Smooth muscle cell (in vitro differentiated cells): ENCODE data around the gene BNIP2. TPM values are rescaled to one million over a fixed set of nuclear protein-coding genes. Genes with fewer than 3 reads are reported as not detected.
A peak's percentile ranks its signal among the peaks of the same experiment; 100 is the strongest.

Experiments
- DNase-seq: peaks from one replicate; lab custom pipeline; 2025; ENCODE audit not compliant: unreplicated experiment; lab: John Stamatoyannopoulos, UW
- H2AFZ ChIP-seq: fragments of 200-600 bp; sonication (generic); 2 replicates; pipeline ENCODE4 v1.6.0; 2016; ENCODE audit warnings: antibody characterized with exemption, low read depth, mild to moderate bottlenecking
- H3F3A ChIP-seq: fragments of 200-600 bp; sonication (generic); 2 replicates; pipeline ENCODE4 v1.6.0; 2017; ENCODE audit warnings: antibody characterized with exemption, low read depth
- H3K27ac ChIP-seq: fragments of 200-600 bp; sonication (generic); 2 replicates; pipeline ENCODE4 v1.5.1; 2016; ENCODE audit warnings: low read depth, mild to moderate bottlenecking
- H3K27me3 ChIP-seq: fragments of 200-600 bp; sonication (generic); 2 replicates; pipeline ENCODE4 v1.6.1; 2016; ENCODE audit warnings: low read depth, mild to moderate bottlenecking
- H3K36me3 ChIP-seq: fragments of 200-600 bp; sonication (generic); 2 replicates; pipeline ENCODE4 v1.5.1; 2016; ENCODE audit warnings: low read depth
- H3K4me1 ChIP-seq: fragments of 200-600 bp; sonication (generic); 2 replicates; pipeline ENCODE4 v1.5.1; 2016; ENCODE audit warnings: low read depth
- H3K4me2 ChIP-seq: fragments of 200-600 bp; sonication (generic); 2 replicates; pipeline ENCODE4 v1.6.0; 2016; ENCODE audit warnings: mild to moderate bottlenecking
- H3K4me3 ChIP-seq: fragments of 200-600 bp; sonication (generic); 2 replicates; pipeline ENCODE4 v1.5.1; 2016; ENCODE audit warnings: mild to moderate bottlenecking
- H3K79me2 ChIP-seq: fragments of 200-600 bp; sonication (generic); 2 replicates; pipeline ENCODE4 v1.6.0; 2016; ENCODE audit warnings: low read depth, mild to moderate bottlenecking
- H3K9ac ChIP-seq: fragments of 200-600 bp; sonication (generic); 2 replicates; pipeline ENCODE4 v1.6.0; 2016; ENCODE audit warnings: low read depth
- H3K9me3 ChIP-seq: fragments of 200-600 bp; sonication (generic); replicated peaks from 2 replicates; pipeline ENCODE4 v1.5.1; 2016; ENCODE audit warnings: low read depth
- H4K20me1 ChIP-seq: fragments of 200-600 bp; sonication (generic); 2 replicates; pipeline ENCODE4 v1.6.0; 2016; ENCODE audit warnings: low read depth
- CTCF ChIP-seq: fragments of 200-600 bp; sonication (generic); IDR thresholded peaks from 2 replicates; pipeline ENCODE4 v1.5.1; 2017; ENCODE audit warnings: borderline replicate concordance, mild to moderate bottlenecking, antibody characterized with exemption; ENCODE audit not compliant: insufficient read depth, poor library complexity, severe bottlenecking
- WGBS: methylation state at CpG from one replicate; pipeline ENCODE4 v1.1.7; 2016; ENCODE audit warnings: low lambda C conversion rate; 5-methylcytosine and 5-hydroxymethylcytosine counted together
- polyA plus RNA-seq: library from polyadenylated mRNA; unstranded; fragments of >200 nt; fragmentation: Nextera tagmentation; extraction: Ambion mirVana; gene quantifications from 2 replicates; pipeline ENCODE4 v1.2.1, GENCODE V29; 2016
- total RNA-seq: library from RNA; depleted of rRNA; stranded (reverse); fragments of >200 nt; gene quantifications from 2 replicates; pipeline ENCODE4 v1.2.3, GENCODE V29; 2014

BNIP2 gene
- total and polyA plus RNA-seq, 2 experiments from 2014 or later, result 48.7 to 104 TPM

GRCh38 chr15:59691194-59691805 is 2.2 kb upstream of the BNIP2 start:
- Histone ChIP-seq H2AFZ (no peak overlapping the region), H3K36me3 (no peaks in the 10 kb centered on the region)

GRCh38 chr15:59689626-59690236 is 611 bp upstream of the BNIP2 start:
- no peaks in the 10 kb centered on the region for H3K36me3 ChIP-seq
- peak overlapping the region; percentile 91 for H3K4me2 ChIP-seq
- H3K4me1 ChIP-seq, result peaks cover 12% of the 10 kb centered on the region
- no peak for TF ChIP-seq CTCF
- WGBS, result 3% methylated on average over 25 of the region's 25 CpGs
- H2AFZ ChIP-seq, result peak overlapping the region; percentile 56
- H4K20me1 ChIP-seq, result peaks cover 38% of the 10 kb centered on the region
- peaks cover 40% of the 10 kb centered on the region for H3K79me2 ChIP-seq
- DNase-seq, result peak; percentile 19
- no peaks in the 10 kb centered on the region for H3K27me3 ChIP-seq
- H3F3A ChIP-seq, result peaks cover 15% of the 10 kb centered on the region
- no peaks in the 10 kb centered on the region for H3K9me3 ChIP-seq
- H3K27ac ChIP-seq, result peak overlapping the region; percentile 99
- peak overlapping the region; percentile 90 for H3K4me3 ChIP-seq
- peak overlapping the region; percentile 99 for H3K9ac ChIP-seq

More at GRCh38 chr15:59691194-59691805, 2.2 kb upstream of the BNIP2 start:
- H3K27ac ChIP-seq, result no peak overlapping the region
- peaks cover 13% of the 10 kb centered on the region for H3K4me1 ChIP-seq
- no peaks in the 10 kb centered on the region for H3K9me3 ChIP-seq
- H3K27me3 ChIP-seq, result no peaks in the 10 kb centered on the region
- peaks cover 22% of the 10 kb centered on the region for H4K20me1 ChIP-seq
- peak; percentile 57 for TF ChIP-seq CTCF
- H3K79me2 ChIP-seq, result peaks cover 24% of the 10 kb centered on the region
- H3F3A ChIP-seq, result peaks cover 15% of the 10 kb centered on the region
- no peak for DNase-seq
- no peak overlapping the region for H3K9ac ChIP-seq
- no peak overlapping the region for H3K4me2 ChIP-seq
- WGBS, result 62% methylated on average over 1 of the region's 1 CpG
- H3K4me3 ChIP-seq, result no peak overlapping the region

- H3K4me3 ChIP-seq, result peak overlapping the region; percentile 90
- peak overlapping the region; percentile 99 for H3K9ac ChIP-seq
- H4K20me1 ChIP-seq, result peaks cover 51% of the 10 kb centered on the region
- H3K79me2 ChIP-seq, result peaks cover 53% of the 10 kb centered on the region
- H3K9me3 ChIP-seq, result no peaks in the 10 kb centered on the region
- H2AFZ ChIP-seq, result no peak overlapping the region
- peak overlapping the region; percentile 99 for H3K27ac ChIP-seq
- H3K36me3 ChIP-seq, result no peaks in the 10 kb centered on the region
- peaks cover 12% of the 10 kb centered on the region for H3K4me1 ChIP-seq
- peak overlapping the region; percentile 91 for H3K4me2 ChIP-seq
- no peaks in the 10 kb centered on the region for H3K27me3 ChIP-seq
- TF ChIP-seq CTCF, result no peak
- peaks cover 15% of the 10 kb centered on the region for H3F3A ChIP-seq
- no peak for DNase-seq
- WGBS, result under 1% methylated on average over 15 of the region's 15 CpGs
These were observed 718 bp downstream of the BNIP2 start for GRCh38 chr15:59688423-59688781.
